Liver (tissue), 9 donors: ENCODE data around the gene COL4A4. TPM values are rescaled to one million over a fixed set of nuclear protein-coding genes. Genes with fewer than 3 reads are reported as not detected.
"Not testable (repeated sequence)": the region's sequence is repeated elsewhere in the genome, so short reads cannot be mapped to it uniquely, and the experiment has no call there.

Source experiments
- DNase-seq: peaks from one replicate; pipeline ENCODE4 v3.0.0-alpha.2; 2017; ENCODE audit warnings: low spot score
- H3K27ac ChIP-seq, 2 donors: one replicate each; pipeline ENCODE4 v1.7.0; 2013; ENCODE audit warnings: inconsistent platforms in 2 of 2, low read length in 2 of 2, control low read depth in 1 of 2, low read depth in 1 of 2, mild to moderate bottlenecking in 1 of 2
- H3K27me3 ChIP-seq, 4 donors: one replicate each; pipeline versions ENCODE4 v1.6.1 to v1.7.0; 2013; ENCODE audit warnings: low read length in 3 of 4, inconsistent platforms in 1 of 4, mild to moderate bottlenecking in 1 of 4, moderate library complexity in 1 of 4; ENCODE audit not compliant: control insufficient read depth in 4 of 4, insufficient read depth in 4 of 4
- H3K36me3 ChIP-seq, 4 donors: one replicate each; pipeline versions ENCODE4 v1.6.1 to v1.7.0; 2013; ENCODE audit warnings: low read length in 3 of 4, mild to moderate bottlenecking in 3 of 4, low read depth in 1 of 4, moderate library complexity in 1 of 4; ENCODE audit not compliant: control insufficient read depth in 4 of 4, insufficient read depth in 3 of 4
- H3K4me1 ChIP-seq, 4 donors: one replicate each; pipeline versions ENCODE4 v1.6.1 to v1.7.0; 2013; ENCODE audit warnings: low read length in 3 of 4, mild to moderate bottlenecking in 3 of 4, moderate library complexity in 1 of 4; ENCODE audit not compliant: control insufficient read depth in 4 of 4, insufficient read depth in 4 of 4
- H3K4me3 ChIP-seq, 3 donors: one replicate each; pipeline versions ENCODE4 v1.6.1 to v1.7.0; 2013; ENCODE audit warnings: low read length in 3 of 3, control low read depth in 1 of 3, low read depth in 1 of 3, mild to moderate bottlenecking in 1 of 3
- H3K9ac ChIP-seq, 2 donors: one replicate each; pipeline ENCODE4 v1.7.0; 2013; ENCODE audit warnings: low read length in 2 of 2, mild to moderate bottlenecking in 2 of 2, moderate library complexity in 2 of 2, control low read depth in 1 of 2, low read depth in 1 of 2
- H3K9me3 ChIP-seq, 4 donors: one replicate each; pipeline versions ENCODE4 v1.6.1 to v1.7.0; 2013; ENCODE audit warnings: low read length in 3 of 4; ENCODE audit not compliant: control insufficient read depth in 4 of 4
- FOXA1 ChIP-seq: IDR thresholded peaks from 2 replicates; pipeline ENCODE4 v1.6.1; 2016; ENCODE audit warnings: antibody characterized with exemption
- FOXA2 ChIP-seq: IDR thresholded peaks from 2 replicates; pipeline ENCODE4 v1.6.1; 2016; ENCODE audit warnings: antibody characterized with exemption
- GABPA ChIP-seq, 2 donors: IDR thresholded peaks in 1 of 2; conservative IDR thresholded peaks in 1 of 2; 2 replicates each; pipeline ENCODE4 v1.6.1; 2016; ENCODE audit warnings: antibody characterized with exemption in 2 of 2, mild to moderate bottlenecking in 1 of 2, moderate library complexity in 1 of 2
- NR2F2 ChIP-seq: IDR thresholded peaks from 2 replicates; pipeline ENCODE4 v1.6.1; 2016; ENCODE audit warnings: antibody characterized with exemption
- RXRA ChIP-seq, 2 donors: IDR thresholded peaks; 2 replicates each; pipeline ENCODE4 v1.6.1; 2017 to 2018; ENCODE audit warnings: antibody characterized with exemption in 2 of 2, mild to moderate bottlenecking in 1 of 2
- TAF1 ChIP-seq: conservative IDR thresholded peaks from 2 replicates; pipeline ENCODE4 v1.6.1; 2016; ENCODE audit warnings: antibody characterized with exemption, mild to moderate bottlenecking
- YY1 ChIP-seq: IDR thresholded peaks from 2 replicates; pipeline ENCODE4 v1.6.1; 2016; ENCODE audit warnings: antibody characterized with exemption, mild to moderate bottlenecking
- WGBS: extraction: QIAGEN DNeasy Blood & Tissue Kit; methylation state at CpG from one replicate; pipeline ENCODE4 v1.1.7; 2013; 5-methylcytosine and 5-hydroxymethylcytosine counted together
- polyA plus RNA-seq, 2 donors: library from polyadenylated mRNA; stranded (reverse) in 1 of 2; unstranded in 1 of 2; fragments of 200-250 nt in 1 of 2; fragments of >200 nt in 1 of 2; fragmentation: Nextera tagmentation in 1 of 2; extraction: Ambion mirVana in 1 of 2; gene quantifications; one replicate each; pipeline versions ENCODE4 v1.2.1 to v1.2.3, GENCODE V29; 2013 to 2015
- total RNA-seq, 2 donors: library from RNA; depleted of rRNA; stranded (reverse); fragments of >200 nt; gene quantifications; one replicate each; pipeline ENCODE4 v1.2.3, GENCODE V29; 2014
- TF ChIP-seq, protein P1 (sequence below): IDR thresholded peaks from 2 replicates; pipeline ENCODE4 v1.6.1; 2016; ENCODE audit warnings: antibody characterized with exemption
- TF ChIP-seq, protein P2 (sequence below): IDR thresholded peaks from 2 replicates; pipeline ENCODE4 v1.6.1; 2016; ENCODE audit warnings: antibody characterized with exemption, mild to moderate bottlenecking
- TF ChIP-seq, protein P3 (sequence below): IDR thresholded peaks from 2 replicates; pipeline ENCODE4 v1.6.1; 2016; ENCODE audit warnings: antibody characterized with exemption
- donor health status: healthy.
- donor health status: healthy.
- donor health status: healthy.
- donor health status: healthy.
- donor health status: healthy.

COL4A4 gene
- total and polyA plus RNA-seq, 4 donors = 0.14 to 3.8 (median 0.82) TPM

DNA sequence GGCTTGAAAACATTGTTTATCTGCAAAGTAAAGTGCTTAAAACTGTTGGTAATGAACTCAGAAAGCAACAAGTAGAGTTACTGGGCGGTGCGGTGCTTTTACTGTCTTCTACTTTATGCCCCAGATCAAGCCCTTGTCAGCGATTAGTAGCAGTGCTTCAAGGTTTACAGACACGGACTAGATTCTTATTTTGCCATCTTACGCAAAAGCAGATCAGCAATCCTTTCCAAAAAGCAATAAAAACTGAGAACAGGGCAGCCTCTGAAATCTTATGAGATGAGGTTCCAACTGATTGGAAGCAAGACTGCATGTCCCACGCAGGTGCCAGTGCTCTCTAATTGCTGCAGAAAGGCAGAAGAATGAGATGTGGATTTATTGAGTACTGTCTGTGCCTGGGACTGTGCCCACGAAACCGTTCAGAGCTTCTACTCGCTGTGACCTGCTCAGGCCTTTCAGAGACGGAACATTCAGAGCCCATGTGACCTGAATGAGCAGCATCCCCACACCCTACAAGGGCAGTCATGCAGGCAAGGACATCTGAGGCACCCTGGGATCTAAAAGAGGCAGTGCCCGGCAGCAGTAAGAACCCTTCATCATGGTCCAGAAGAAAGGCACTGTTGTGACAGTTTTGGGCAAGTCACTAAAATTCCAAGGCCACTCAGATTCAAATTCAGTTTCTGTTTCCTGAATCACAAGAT is 16.1 kb upstream of the COL4A4 start:
- TF ChIP-seq, protein P1, sequence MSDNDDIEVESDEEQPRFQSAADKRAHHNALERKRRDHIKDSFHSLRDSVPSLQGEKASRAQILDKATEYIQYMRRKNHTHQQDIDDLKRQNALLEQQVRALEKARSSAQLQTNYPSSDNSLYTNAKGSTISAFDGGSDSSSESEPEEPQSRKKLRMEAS = no peak
- TF ChIP-seq TAF1 (no peak), YY1 (no peak), FOXA1 (no peak), GABPA (IDR thresholded peaks at IDR 0.05 in 1 of 2, conservative IDR thresholded peaks at IDR 0.05 in 1 of 2) (no peak), NR2F2 (no peak), RXRA (IDR thresholded peaks at IDR 0.05) (no peak), FOXA2 (no peak)
- Histone ChIP-seq H3K9ac (no peak overlapping the region), H3K27me3 (no peaks in the 10 kb centered on the region), H3K4me1 (peaks cover 2 to 18% (median 14%) of the 10 kb centered on the region in 4 donors), H3K9me3 (no peaks in the 10 kb centered on the region), H3K36me3 (no peaks in the 10 kb centered on the region), H3K27ac (no peak overlapping the region), H3K4me3 (no peak overlapping the region)
- 77% methylated on average over 11 of the region's 11 CpGs for WGBS
- no peak for DNase-seq

- Histone ChIP-seq H3K36me3 (no peaks in the 10 kb centered on the region), H3K27ac (no peak overlapping the region), H3K9me3 (no peaks in the 10 kb centered on the region), H3K9ac (no peak overlapping the region), H3K4me3 (no peak overlapping the region), H3K4me1 (peaks cover 0 to 4% (median under 1%) of the 10 kb centered on the region in 4 donors), H3K27me3 (no peaks in the 10 kb centered on the region)
- DNase-seq = no peak
- WGBS = 96% methylated on average over 12 of the region's 12 CpGs
- TF ChIP-seq GABPA (IDR thresholded peaks at IDR 0.05 in 1 of 2, conservative IDR thresholded peaks at IDR 0.05 in 1 of 2) = no peak
- TF ChIP-seq, protein P2, sequence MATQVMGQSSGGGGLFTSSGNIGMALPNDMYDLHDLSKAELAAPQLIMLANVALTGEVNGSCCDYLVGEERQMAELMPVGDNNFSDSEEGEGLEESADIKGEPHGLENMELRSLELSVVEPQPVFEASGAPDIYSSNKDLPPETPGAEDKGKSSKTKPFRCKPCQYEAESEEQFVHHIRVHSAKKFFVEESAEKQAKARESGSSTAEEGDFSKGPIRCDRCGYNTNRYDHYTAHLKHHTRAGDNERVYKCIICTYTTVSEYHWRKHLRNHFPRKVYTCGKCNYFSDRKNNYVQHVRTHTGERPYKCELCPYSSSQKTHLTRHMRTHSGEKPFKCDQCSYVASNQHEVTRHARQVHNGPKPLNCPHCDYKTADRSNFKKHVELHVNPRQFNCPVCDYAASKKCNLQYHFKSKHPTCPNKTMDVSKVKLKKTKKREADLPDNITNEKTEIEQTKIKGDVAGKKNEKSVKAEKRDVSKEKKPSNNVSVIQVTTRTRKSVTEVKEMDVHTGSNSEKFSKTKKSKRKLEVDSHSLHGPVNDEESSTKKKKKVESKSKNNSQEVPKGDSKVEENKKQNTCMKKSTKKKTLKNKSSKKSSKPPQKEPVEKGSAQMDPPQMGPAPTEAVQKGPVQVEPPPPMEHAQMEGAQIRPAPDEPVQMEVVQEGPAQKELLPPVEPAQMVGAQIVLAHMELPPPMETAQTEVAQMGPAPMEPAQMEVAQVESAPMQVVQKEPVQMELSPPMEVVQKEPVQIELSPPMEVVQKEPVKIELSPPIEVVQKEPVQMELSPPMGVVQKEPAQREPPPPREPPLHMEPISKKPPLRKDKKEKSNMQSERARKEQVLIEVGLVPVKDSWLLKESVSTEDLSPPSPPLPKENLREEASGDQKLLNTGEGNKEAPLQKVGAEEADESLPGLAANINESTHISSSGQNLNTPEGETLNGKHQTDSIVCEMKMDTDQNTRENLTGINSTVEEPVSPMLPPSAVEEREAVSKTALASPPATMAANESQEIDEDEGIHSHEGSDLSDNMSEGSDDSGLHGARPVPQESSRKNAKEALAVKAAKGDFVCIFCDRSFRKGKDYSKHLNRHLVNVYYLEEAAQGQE = no peak
- TF ChIP-seq, protein P3, sequence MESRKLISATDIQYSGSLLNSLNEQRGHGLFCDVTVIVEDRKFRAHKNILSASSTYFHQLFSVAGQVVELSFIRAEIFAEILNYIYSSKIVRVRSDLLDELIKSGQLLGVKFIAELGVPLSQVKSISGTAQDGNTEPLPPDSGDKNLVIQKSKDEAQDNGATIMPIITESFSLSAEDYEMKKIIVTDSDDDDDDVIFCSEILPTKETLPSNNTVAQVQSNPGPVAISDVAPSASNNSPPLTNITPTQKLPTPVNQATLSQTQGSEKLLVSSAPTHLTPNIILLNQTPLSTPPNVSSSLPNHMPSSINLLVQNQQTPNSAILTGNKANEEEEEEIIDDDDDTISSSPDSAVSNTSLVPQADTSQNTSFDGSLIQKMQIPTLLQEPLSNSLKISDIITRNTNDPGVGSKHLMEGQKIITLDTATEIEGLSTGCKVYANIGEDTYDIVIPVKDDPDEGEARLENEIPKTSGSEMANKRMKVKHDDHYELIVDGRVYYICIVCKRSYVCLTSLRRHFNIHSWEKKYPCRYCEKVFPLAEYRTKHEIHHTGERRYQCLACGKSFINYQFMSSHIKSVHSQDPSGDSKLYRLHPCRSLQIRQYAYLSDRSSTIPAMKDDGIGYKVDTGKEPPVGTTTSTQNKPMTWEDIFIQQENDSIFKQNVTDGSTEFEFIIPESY = no peak
Observed at GRCh38 chr2:227177592-227178336, 13.8 kb upstream of the COL4A4 start.

DNA sequence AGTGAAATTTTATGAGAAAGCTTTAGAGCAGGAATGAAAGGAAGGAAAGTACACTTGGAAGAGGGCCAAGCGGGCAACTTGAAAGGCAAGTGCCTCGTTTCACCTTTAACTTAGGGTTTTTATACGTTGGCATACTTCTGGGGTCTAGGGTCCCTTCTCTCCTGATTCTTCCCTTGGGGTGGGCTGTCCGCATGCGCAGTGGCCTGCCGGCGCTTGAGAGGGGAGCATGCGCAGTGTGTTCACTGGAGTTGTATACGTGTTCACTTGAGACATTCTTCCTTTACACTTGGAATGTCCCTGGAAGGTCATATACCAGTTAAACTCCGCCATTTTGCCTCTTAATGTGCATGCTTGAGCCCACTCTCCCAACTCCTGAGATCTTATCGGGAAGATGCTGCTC is 7.8 kb upstream of the COL4A4 start:
- WGBS = 95% methylated on average over 11 of the region's 11 CpGs
- DNase-seq, H3K36me3 ChIP-seq: not testable (repeated sequence)

More for the DNA sequence above, 7.8 kb upstream of the COL4A4 start:
- not testable (repeated sequence) for H3K9ac ChIP-seq, H3K4me1 ChIP-seq, H3K27me3 ChIP-seq, H3K27ac ChIP-seq, H3K9me3 ChIP-seq, H3K4me3 ChIP-seq
